Middle frontal gyrus (tissue), 1 donor: ENCODE results near the gene RPGRIP1L.

Source experiments
- DNase-seq: peaks from one replicate; pipeline ENCODE4 v3.0.0-alpha.2; 2015; ENCODE audit warnings: low spot score; ENCODE audit errors: extremely low spot score

The RPGRIP1L gene

DNA sequence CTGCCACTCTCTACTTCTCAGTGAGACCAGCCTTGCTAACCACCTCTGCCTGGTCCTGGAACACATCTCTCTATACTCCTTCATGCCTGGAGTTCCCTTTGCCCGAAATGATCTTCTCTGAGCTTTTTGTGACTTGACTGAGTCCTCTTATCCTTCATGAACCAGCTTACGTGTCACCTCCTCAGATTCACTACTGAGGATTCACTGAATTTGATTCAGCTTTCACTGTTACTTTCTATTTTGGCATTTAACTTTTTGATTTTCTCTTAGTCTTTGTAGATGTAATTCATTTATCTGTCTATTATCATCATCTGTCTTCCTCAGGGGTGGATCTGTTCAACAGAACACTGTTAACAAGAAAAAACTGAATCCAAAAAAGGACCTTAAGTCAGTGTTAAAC lies 95.6 kb downstream of the RPGRIP1L start:
- DNase-seq = no peak

DNA sequence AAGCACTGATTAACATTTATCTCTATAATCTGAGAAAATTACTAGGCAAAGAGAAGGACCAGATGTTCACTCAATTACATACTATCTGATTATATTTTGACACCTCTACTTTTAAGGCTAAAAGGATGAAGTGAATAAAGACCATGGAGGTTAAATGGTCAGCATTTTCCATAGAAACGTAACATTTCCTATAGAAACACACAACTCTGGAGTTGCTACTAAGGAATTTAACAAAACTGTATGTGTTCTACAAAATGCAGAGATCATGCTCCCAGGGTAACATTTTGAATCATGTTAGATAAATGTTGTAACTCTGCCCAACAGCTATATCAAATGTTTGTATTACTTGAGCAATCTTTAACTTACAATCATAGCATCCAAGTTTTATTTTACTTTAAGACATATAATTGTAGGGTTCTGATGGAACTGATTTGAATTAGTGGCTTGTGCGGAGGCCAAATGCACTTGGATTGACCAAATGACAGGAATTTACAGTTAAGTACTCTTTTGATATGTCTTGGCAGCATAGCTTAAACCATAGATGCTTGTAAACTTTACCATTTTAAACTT lies 97.7 kb downstream of the RPGRIP1L start:
- no peak for DNase-seq

DNA sequence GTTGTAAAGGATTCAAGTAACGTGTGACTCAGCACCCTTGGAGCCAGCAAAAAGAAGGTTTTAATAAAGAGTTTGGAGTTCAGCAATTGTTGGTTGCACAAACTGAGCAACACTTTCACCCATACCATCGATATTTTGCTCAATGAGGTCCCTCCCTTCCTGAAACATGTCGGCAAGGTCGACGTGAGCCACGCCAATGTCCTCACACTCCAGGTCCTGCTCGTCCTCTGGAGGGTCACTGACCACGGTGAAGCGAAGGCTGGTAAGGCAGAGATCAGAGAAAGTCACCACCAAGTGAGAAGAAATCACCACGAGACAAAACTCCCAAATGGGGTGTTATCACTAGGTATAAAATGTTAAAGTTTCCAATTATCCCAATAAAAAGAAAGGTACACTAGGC lies 98.3 kb downstream of the RPGRIP1L start:
- DNase-seq = no peak

DNA sequence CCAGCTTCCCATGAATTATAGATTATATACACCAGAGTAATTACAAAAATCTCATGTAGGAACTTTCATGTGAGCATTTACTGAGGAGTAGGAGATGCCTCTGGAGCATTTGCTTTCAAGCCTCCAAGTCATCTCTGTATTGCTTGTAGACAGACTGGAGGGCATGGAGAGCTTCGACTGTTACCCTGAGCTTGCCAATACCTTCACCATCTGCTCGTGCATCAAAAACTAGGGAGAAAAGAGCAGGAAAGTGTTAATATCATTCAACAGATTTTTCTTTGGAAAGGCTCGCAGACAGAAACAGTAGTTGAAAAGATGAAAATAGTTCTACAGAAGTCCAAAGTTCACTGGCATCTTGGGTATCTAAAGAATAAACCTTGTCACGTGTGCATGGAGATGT lies 101.7 kb downstream of the RPGRIP1L start:
- DNase-seq = no peak

DNA sequence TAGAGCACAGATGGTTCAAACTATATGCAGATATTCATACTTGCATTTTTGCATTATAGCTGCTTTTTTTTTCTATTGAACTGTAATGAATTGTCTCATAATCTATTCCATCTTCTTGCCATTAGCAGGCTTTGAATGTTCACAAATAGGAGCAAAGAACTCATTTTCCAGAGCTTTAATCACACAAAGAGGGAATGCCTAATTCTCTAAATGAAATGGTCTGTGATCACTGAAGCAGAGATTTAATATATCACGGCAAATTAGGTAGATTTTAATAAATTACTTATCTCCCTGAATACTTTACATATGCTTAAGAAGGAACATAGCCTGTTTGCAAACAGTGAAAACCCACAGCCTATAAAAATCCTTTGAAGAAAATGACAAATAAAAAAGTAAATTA lies 103.0 kb downstream of the RPGRIP1L start:
- DNase-seq = no peak

DNA sequence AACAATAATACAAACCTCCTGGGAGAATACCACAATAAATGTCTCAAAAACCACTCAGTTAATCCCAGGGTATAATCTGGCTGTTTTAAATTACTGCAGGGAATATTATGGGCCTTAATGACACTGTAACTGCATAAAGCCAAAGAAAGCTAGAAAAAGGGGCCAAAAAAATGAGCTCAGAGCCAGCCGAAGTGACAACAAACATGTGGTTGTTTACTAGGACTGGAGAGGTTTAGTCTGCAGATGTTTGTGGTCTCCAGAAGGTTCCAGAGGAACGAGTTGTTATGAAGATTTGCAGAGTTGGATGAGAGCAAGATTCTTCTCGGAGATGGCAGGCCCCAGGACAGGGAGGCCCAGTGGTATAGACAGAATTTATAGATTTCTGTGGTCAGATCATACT lies 103.5 kb downstream of the RPGRIP1L start:
- no peak for DNase-seq

DNA sequence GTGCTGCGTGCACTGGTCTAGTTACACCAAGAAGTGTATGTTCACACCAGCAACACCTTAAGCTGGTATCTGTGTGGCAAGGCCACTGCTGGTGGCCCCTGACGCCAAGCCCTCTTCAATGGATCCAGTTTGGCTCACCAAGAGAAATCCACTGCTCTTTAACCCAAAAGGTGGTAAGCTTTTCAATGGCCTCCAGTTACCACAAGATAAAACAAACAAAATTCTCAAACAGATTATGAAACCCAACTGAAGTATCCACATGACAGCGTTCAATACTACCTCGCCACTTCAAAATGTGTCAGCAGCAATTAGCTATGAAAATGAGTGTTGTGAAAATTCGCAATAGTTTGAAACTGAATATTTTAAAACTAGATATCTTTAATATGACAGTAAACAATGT lies 104.1 kb downstream of the RPGRIP1L start:
- DNase-seq = no peak

DNA sequence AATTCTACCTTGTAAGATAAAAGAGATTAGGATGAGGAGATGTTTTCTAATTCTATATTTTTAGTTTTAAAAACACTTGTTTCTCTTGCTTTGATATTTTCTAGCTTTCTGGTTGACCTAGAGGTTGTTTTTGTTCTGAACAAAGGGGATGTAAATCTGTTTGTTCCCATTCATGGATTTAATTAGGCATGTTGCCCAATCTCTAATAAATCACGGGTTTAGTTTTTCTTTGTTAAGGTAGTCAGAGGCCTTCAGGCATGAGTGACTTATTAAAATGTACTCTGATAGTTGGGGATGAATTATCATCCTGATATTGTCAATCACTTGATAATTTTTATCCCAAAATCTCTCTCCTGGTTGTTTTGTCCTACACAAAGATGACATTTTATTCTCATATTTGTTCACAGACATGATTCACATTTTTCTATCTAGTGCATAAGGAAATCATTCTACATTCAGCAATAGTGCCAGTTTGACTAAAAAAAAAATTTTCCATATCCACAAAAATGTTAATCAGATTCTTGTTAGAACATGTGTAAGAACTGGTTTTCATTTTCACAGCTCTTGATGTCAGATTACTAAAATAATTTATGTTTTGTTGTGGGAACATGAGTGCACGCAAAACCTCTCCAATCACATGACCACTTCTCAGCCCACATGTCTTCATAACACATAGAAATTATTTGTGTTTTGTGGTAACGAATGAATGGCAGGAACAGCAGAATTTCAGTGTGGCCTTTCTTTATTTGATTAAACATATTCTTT lies 105.0 kb downstream of the RPGRIP1L start:
- no peak for DNase-seq

DNA sequence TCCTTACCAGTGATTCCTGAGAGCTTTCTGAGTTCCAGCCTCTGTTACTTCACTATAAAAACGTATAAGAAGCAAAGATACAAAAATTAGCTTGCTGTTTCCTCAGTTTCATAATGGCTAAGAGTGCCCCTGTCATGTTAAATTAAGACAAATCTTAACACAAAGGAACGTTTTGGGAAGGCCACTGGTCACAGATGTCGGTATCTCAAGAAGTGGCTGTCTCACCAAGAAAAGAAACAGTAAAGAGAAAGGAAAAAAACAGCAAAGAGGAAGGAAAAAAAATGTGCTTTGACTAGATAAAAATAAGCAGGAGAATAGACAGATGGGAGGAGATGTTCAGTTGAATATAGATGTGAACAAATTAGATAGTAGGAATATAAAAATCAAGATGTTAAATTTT lies 105.9 kb downstream of the RPGRIP1L start:
- no peak for DNase-seq

DNA sequence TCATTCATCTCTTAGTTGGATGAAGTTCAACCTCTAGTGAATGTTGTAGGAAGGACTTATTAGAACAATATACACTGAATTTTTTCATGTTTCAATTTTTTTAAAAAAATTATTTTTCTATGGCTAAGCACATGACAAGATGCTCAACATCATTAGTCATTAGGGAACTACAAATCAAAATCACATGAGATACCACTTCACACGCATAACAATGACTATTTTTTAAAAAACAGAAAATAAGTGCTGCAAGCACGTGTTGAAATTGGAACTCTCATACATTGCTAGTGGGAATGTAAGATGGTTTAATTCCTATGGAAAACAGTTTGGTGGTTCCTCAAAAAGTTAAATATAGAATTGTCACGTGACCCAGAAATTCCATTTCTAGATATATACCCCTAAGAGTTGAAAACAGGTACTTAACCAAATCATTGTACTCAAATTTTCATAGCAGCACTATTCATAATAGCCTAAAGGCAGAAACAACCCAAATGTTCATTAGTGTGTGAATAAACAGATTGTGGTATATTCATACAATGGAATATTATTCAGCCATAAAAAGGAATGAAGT lies 115.5 kb downstream of the RPGRIP1L start:
- DNase-seq = no peak

DNA sequence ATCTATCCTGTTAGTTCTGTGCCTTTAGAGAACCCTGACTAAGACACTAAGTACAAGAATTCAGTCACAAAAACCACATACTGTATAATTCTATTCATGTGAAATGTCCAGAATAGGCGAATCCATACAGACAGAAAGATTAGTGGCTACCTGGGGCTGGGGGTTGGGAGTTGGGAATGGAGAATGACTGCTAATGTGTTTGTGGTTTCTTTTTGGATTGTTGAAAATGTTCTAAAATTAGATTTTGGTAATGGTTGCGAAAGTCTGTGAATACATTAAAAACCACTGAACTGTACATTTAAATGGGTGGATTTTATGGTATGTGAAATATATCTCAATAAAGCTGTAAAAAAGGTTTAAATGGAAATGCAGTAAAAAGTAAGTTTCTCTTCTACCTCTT lies 120.3 kb downstream of the RPGRIP1L start:
- no peak for DNase-seq

DNA sequence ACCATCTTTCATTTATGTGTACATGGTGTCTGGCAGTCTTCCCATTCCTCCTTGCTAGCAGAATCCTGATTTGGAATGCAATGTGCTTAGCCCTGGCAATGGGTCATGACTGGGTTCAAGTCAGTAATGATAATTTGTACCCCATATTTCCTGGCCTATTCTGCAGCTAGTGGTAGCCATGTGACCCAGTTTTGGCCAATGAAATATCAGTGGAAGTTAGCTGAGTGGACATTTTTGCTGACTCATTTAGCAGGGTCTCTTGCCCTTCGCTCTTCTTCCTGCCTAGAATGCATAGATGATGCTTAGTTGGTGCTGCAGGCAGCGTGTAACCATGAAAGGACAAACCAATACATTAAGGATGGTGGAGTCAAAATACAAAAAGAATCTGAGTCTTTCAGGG lies 121.9 kb downstream of the RPGRIP1L start:
- DNase-seq = no peak

DNA sequence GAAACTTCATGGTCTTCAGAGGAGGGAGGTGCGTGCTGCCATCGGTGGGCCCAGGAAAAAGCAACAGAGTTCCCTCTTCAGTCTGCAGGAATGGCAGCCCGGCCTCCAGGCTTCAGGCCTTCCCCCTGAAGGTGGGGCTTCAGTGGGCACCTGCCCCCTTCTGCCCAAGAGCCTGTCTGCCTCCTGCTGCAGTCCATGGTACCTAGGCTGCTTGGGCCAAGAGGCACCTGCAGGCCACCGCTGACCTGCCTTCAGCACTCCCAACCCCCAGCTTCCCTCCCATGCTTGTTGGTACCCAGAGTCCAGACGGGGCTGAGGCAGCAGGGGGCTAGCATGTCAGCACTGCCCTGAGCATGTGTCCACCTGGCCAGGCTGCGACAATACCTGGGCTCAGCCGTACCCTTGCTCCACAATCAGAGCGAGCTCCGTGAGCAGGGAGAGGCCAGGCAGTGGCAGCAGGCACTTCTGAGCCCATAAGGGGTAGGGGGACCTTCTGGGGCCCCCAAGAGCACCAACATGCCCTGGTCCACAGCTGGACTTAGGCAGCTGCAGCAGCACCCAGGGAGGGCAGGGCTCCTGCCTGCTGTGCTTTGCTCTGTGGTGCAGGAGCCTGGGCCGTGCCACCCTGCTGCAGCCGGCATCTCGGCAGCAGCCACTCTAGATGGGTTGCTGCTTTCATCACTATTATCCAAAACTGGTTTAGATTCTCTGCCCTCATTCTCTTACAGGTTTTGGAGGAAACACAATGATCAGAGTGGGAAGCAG lies 123.4 kb downstream of the RPGRIP1L start:
- no peak for DNase-seq

DNA sequence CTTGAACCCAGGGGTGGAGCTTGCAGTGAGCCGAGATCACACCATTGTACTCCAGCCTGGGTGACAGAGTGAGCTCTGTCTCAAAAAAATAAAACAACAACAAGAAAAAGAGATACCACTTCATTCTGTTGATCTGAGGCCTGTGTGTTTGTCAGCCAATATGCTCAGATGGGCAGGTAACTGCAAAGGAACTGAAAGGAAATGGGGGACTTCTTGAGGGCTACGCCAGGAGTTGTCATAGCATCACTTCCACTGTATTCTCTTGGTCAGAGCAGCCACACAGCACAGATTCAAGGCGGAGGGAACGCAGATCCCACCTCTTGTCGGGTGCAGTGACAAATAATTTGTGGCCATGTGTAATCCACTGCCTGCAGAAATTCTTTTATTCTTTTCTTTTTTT lies 126.8 kb downstream of the RPGRIP1L start:
- no peak for DNase-seq

DNA sequence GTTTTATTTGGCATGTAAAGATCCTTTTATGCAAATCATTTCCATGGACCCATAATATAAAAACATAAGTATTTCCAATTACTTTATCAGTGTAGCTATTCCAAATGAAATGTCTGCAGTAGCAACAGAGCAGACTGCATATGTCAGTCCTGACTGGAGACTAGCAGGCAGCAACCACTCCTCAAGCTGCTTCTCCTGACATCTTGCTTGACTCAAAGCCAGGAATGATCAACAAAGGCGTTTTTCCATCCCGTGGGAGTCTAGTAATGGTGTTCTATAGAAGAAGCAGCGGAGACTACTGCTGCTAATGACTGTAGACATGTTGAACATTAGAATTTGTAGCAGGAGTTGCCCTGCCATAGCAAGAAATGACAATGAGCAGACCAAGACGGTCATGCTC lies 127.4 kb downstream of the RPGRIP1L start:
- DNase-seq = no peak

DNA sequence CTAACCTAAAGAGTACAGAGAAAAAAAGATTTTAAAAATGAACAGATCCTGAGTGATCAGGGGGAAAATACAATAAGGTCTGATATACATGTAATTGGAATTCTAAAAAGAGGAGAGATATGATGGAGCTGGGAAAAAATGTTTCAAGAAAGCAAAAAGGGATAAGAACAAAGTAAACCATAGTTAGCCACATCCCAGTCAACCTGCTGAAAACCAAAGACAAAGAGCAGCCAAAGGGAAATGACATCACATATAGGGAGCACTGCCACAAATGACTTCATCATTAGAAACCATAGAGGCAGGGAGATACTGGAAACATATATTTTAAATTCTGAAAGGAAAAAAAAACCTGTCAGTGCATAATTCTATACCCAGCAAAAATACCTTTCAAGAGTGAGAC lies 131.9 kb downstream of the RPGRIP1L start:
- no peak for DNase-seq

DNA sequence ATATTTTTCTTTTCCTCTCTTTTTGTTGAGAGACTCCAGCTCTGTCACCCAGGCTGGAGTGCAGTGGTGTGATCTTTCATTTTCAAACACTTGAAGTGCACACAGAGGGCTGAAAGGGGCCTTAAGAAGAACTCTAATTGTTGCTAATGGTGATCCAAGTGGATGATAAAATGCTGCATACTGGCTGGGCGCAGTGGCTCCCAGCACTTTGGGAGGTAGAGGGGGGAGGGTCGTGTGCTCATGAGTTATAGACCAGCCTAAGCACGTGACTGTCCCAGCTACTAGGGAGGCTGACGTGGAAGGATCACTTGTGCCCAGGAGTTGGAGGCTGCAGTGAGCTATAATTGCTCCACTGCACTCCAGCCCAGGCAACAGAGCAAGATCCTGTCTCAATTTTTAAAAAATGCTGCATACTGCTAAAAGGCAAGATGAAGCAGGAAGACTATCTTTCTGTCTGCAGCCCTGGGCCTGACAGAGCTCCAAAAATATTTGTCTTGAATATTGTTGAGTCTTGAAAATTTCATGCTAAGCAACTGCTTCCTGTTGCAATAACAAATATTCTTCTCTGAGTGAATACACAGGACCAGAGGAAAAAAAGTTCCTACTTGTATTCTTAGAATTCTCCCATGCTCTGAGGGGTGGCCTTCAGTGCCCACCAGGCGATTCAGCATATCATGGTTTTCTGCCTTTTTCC lies 137.0 kb downstream of the RPGRIP1L start:
- DNase-seq = no peak

DNA sequence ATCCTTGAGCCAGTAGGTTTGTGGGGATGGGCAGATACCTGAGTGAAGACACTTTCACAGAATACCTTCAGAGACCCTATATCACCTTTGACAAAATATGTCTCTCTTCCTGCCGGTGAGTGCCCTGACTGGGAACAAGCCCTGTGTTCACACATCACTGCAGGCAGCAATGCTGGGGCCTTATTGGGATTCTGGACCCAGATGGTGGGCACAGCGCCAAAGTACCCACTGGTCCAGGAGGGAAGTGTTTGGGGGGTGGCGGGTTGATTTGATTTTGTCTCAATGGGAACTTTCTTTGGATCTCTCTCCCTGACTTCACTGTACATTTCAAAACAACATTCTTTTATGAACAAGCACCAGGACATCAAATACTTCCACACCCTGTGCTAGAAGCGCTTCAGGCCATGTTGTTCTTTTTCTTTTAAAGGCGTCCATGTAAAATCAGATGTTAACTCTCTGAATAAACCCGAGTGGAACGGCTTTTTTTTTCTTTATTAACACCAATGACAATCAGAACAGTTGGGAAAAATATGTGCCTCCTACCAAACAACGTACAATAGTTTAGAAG lies 138.3 kb downstream of the RPGRIP1L start:
- DNase-seq = no peak

DNA sequence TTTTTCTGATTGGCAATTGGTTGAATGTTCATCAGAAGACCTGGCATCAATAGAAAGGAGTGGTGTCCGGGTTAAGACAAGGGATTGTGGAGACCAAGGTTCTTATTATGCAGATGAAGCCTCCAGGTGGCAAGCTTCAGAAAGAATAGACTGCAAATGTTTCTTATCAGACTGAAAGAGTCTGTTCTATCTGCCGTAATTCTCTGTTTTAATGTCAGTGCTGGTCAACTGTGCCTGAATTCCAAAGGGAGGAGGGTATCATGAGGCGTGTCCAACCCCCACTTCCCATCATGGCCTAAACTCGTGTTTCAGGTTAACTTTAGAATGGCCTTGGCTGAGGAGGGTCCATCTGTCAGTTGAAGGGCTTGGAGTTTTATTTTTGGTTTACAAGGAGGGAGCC lies 140.2 kb downstream of the RPGRIP1L start:
- no peak for DNase-seq

DNA sequence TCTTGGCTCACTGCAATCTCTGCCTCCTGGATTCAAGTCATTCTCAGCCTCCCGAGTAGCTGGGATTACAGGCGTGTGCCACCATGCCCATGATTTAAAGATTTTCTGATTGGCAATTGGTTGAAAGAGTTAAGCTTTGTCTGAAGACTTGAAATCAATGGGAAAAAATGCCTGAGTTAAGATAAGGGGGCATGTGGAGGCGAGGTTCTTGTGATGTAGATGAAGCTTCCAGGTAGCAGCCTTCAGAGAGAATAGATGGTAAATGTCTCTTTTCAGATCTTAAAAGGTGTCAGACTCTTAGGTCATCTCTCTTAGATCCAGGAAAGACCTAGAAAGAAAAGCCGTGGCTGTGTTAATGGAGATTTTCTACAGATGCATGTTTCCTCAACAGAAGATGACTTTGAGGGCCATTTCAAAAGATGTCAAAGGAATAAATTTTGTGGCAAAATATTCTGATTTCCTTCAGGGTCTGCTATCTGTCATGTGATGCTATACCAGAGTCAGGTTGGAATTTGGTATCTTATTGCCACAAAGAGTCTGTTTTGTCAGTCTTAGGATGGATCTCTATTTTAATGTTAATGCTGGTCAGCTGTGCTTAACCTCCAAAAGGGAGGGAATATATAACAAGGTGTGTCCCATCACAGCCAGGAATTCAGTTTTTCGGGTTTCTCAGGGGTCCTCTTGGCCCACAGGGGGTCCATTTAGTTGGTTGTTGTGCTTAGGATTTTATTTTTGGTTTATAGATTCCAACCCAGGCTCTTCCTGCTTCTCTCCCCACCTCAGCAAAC lies 142.4 kb downstream of the RPGRIP1L start:
- no peak for DNase-seq
